ENCODE results near the gene ZNF576. TPM values are rescaled to one million over a fixed set of nuclear protein-coding genes. Genes with fewer than 3 reads are reported as not detected.

Gene ZNF576
- total and polyA plus RNA-seq, 2 of the 4 experiments (the other 2 are of a cell fraction), result 13.8 to 19.5 TPM

- in situ Hi-C loops (cut with MboI; ENCODE audit: low sequenced_read_pairs), result no loop called here
- BruUV-seq (replicated peaks), result no TSS peak
- no peak overlapping the region for H4K8ac ChIP-seq (ENCODE audit: low read depth in 2 of 2, low read length in 2 of 2)
These were observed 6.7 kb upstream of the ZNF576 start for GRCh38 chr19:43589678-43590077.

More at GRCh38 chr19:43589678-43590077, 6.7 kb upstream of the ZNF576 start:
- H4K20me1 ChIP-seq (ENCODE audit: insufficient read depth, low read length), result peaks cover 10% of the 10 kb centered on the region
- peaks cover 50% of the 10 kb centered on the region for H3K36me3 ChIP-seq (ENCODE audit: control insufficient read depth, insufficient read depth, low read length)
- H4K91ac ChIP-seq (ENCODE audit: insufficient read depth, low read depth, low read length), result no peak overlapping the region
- no peak overlapping the region for H3K14ac ChIP-seq (replicated peaks; ENCODE audit: low read depth, low read length)
- no peak overlapping the region for H3K4ac ChIP-seq (ENCODE audit: low read depth, low read length)
- H4K5ac ChIP-seq (ENCODE audit: low read depth, low read length), result no peak overlapping the region
- no peak overlapping the region for H2AK9ac ChIP-seq (replicated peaks; ENCODE audit: low read depth, low read length, poor library complexity)
- H3K9me3 ChIP-seq (ENCODE audit: control insufficient read depth, insufficient read depth, low read length), result no peaks in the 10 kb centered on the region
- no peak overlapping the region for H2BK15ac ChIP-seq (ENCODE audit: low read depth, low read length)
- POLR2A ChIA-PET (ENCODE audit: unreplicated experiment), result no interaction called here
- H3K9me1 ChIP-seq (ENCODE audit: insufficient read depth, low read length), result peaks cover 8% of the 10 kb centered on the region; the same call in 1 of the 2 replicates
- no peak overlapping the region for H3K23ac ChIP-seq (ENCODE audit: low read depth, low read length)
- CTCF ChIA-PET, result no interaction called here
- H2BK120ac ChIP-seq (ENCODE audit: low read depth, low read length), result no peak overlapping the region
- H3K27ac ChIP-seq (ENCODE audit: insufficient read depth, low read length), result no peak overlapping the region
- H3K18ac ChIP-seq (ENCODE audit: low read depth, low read length), result no peak overlapping the region
- no peak overlapping the region for H3K56ac ChIP-seq (ENCODE audit: extremely low read depth, insufficient read depth, low read length)
- H3K4me2 ChIP-seq (ENCODE audit: low read depth, low read length), result no peak overlapping the region
- H2BK5ac ChIP-seq (ENCODE audit: low read depth, low read length, poor library complexity, severe bottlenecking), result no peak overlapping the region
- peaks cover 1% of the 10 kb centered on the region; the same call in 1 of the 2 replicates for H3K4me1 ChIP-seq (ENCODE audit: control insufficient read depth, insufficient read depth, low read length)
- TF ChIP-seq, protein P1, sequence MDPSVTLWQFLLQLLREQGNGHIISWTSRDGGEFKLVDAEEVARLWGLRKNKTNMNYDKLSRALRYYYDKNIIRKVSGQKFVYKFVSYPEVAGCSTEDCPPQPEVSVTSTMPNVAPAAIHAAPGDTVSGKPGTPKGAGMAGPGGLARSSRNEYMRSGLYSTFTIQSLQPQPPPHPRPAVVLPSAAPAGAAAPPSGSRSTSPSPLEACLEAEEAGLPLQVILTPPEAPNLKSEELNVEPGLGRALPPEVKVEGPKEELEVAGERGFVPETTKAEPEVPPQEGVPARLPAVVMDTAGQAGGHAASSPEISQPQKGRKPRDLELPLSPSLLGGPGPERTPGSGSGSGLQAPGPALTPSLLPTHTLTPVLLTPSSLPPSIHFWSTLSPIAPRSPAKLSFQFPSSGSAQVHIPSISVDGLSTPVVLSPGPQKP (IDR thresholded peaks at IDR 0.05; ENCODE audit: borderline replicate concordance, low read depth, low read length), result no peak
- TF ChIP-seq RAD21 (IDR thresholded peaks at IDR 0.05; ENCODE audit: low read length), result no peak
- TF ChIP-seq NFE2L2 (IDR thresholded peaks at IDR 0.05; ENCODE audit: low read depth, low read length), result no peak
- TF ChIP-seq POLR2A (IDR thresholded peaks at IDR 0.05; ENCODE audit: low read depth, low read length), result no peak
- TF ChIP-seq CTCF (conservative IDR thresholded peaks at IDR 0.05; ENCODE audit: low read depth, low read length), result no peak
- no peak for ATAC-seq (ENCODE audit: low read depth)
- dilution Hi-C loops (cut with HindIII; ENCODE audit: low sequenced_read_pairs, unreplicated experiment) (no loop called here), intact Hi-C loops (cut with micrococcal nuclease) (no loop called here)
- H3K4me3 ChIP-seq (ENCODE audit: insufficient read depth, low read depth, low read length), result no peak overlapping the region
- H3K27me3 ChIP-seq (ENCODE audit: control insufficient read depth, insufficient read depth, low read length), result no peaks in the 10 kb centered on the region
- no peak overlapping the region for H2AK5ac ChIP-seq (ENCODE audit: low read depth, low read length)
- no peak overlapping the region for H2BK20ac ChIP-seq (ENCODE audit: low read depth, low read length)
- H3K79me1 ChIP-seq (ENCODE audit: low read depth in 1 of 2, low read length in 2 of 2), result peaks cover 19 to 63% of the 10 kb centered on the region in 2 experiments
- no peak overlapping the region for H3K9ac ChIP-seq (ENCODE audit: low read depth, low read length)
- no peak overlapping the region for H2AFZ ChIP-seq (replicated peaks; ENCODE audit: low read length, poor library complexity)
- WGBS, 2 experiments (ENCODE audit: extremely low coverage in 2 of 2, insufficient read length in 1 of 2), result 100% methylated on average over 2 of the region's 6 CpGs; no CpG with 5 or more reads in 1 of the 2 experiments
- no peak for DNase-seq

Data from IMR-90 (cell line).